DND-41 (cell line): ENCODE measurements around the gene FEM1B.

Experiments used
- ATAC-seq: fragments of 200-7000 bp; cut with Tn5 transposase; 3 replicates; pipeline ENCODE4 v1.9.1; 2021; ENCODE audit warnings: low read depth; ENCODE audit not compliant: insufficient read depth
- DNase-seq: peaks from one replicate; pipeline ENCODE4 v3.0.0-alpha.2; 2020
- H2AFZ ChIP-seq: 2 replicates; pipeline ENCODE4 v1.6.0; 2012; ENCODE audit warnings: low read depth, low read length
- H3K27ac ChIP-seq: 2 replicates; pipeline ENCODE4 v1.5.1; 2012; ENCODE audit warnings: low read length, inconsistent platforms
- H3K27me3 ChIP-seq: fragments of 200-600 bp; sonication (generic); 2 replicates; pipeline ENCODE4 v1.6.0; 2012; ENCODE audit warnings: low read length, mild to moderate bottlenecking, inconsistent platforms; ENCODE audit not compliant: insufficient read depth, poor library complexity
- H3K36me3 ChIP-seq: 2 replicates; pipeline ENCODE4 v1.5.1; 2012; ENCODE audit warnings: low read length, inconsistent platforms; ENCODE audit not compliant: insufficient read depth
- H3K4me1 ChIP-seq: 2 replicates; pipeline ENCODE4 v1.5.1; 2012; ENCODE audit warnings: mild to moderate bottlenecking, low read length; ENCODE audit not compliant: insufficient read depth
- H3K4me2 ChIP-seq: 2 replicates; pipeline ENCODE4 v1.6.0; 2012; ENCODE audit warnings: mild to moderate bottlenecking, moderate library complexity, low read length, inconsistent platforms; ENCODE audit not compliant: insufficient read depth
- H3K4me3 ChIP-seq, 2 experiments: fragments of 200-600 bp in 1 of 2; shearing (Covaris generic) in 1 of 2; 2 replicates each; pipeline ENCODE4 v1.5.1; 2012 to 2016; ENCODE audit warnings: inconsistent platforms in 2 of 2, low read length in 2 of 2, mild to moderate bottlenecking in 2 of 2, low read depth in 1 of 2, moderate library complexity in 1 of 2
- H3K79me2 ChIP-seq: 2 replicates; pipeline ENCODE4 v1.6.0; 2012; ENCODE audit warnings: low read length, inconsistent platforms; ENCODE audit not compliant: insufficient read depth
- H3K9ac ChIP-seq: 2 replicates; pipeline ENCODE4 v1.6.0; 2012; ENCODE audit warnings: low read depth, mild to moderate bottlenecking, inconsistent platforms, low read length, moderate library complexity
- H3K9me3 ChIP-seq: 2 replicates; pipeline ENCODE4 v1.5.1; 2012; ENCODE audit warnings: low read length, moderate library complexity, mild to moderate bottlenecking, inconsistent platforms; ENCODE audit not compliant: insufficient read depth, severe bottlenecking
- H4K20me1 ChIP-seq: 2 replicates; pipeline ENCODE4 v1.6.0; 2012; ENCODE audit warnings: low read length; ENCODE audit not compliant: insufficient read depth
- EZH2 ChIP-seq: IDR thresholded peaks from 3 replicates; pipeline ENCODE4 v1.6.1; 2012; ENCODE audit warnings: borderline replicate concordance, low read depth, mild to moderate bottlenecking, moderate library complexity, low read length, inconsistent platforms; ENCODE audit not compliant: severe bottlenecking
- TF ChIP-seq, protein P1 (sequence below): IDR thresholded peaks from 2 replicates; pipeline ENCODE4 v1.5.1; 2012; ENCODE audit warnings: borderline replicate concordance, low read length, moderate library complexity, mild to moderate bottlenecking; ENCODE audit not compliant: poor library complexity, severe bottlenecking; ENCODE audit errors: extremely low read depth

The FEM1B gene

DNA sequence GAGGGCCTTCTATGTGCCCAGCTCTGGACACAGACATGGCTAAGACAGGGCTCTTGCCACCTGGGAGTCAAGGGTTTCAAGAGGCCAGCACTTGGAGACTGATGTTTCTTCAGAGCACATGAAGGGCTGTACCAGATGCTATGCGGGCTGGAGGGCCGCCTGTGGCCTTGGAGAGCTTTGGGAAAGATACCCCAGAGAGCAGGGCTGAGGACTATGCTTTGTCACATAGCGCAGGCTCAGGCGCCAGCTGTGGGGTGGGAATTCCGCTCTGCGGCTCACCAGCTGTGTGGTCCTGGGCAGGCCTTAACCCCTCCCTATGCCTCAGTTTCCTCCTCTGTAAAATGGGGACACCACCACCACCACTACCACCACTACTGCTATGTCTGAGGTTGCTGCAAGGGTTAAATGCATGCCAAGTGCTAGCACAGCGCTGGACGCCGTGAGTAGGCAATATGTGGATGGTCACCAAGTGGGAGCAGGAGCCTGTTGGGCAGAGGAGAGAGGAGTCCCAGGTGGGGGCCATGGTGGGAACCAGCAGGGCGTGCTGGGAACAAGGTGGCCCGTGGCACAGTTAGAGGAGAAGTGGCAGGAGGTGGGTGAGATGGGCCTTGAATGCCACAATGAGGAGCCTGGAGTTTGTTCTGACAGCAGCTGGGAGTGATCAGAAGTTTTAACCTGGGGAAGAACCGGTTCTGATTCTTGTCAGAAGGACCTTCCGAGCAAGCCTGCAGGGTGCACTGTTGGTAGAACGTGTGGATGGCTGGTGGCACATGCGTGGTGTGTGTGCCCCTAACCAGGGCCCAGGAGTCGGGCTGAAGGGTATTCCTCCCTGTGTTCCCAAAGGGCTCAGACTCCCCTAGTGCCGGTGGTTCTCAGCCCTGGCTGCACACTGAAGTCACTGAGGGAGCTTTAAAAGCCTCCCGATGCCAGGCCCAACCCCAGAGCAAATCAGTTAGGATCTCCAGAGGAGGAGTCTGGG lies 41.7 kb downstream of the FEM1B start:
- no peak overlapping the region for H2AFZ ChIP-seq
- DNase-seq = no peak
- H3K4me2 ChIP-seq = no peak overlapping the region
- H3K27me3 ChIP-seq = no peaks in the 10 kb centered on the region
- H3K9ac ChIP-seq = no peak overlapping the region
- TF ChIP-seq, protein P1, sequence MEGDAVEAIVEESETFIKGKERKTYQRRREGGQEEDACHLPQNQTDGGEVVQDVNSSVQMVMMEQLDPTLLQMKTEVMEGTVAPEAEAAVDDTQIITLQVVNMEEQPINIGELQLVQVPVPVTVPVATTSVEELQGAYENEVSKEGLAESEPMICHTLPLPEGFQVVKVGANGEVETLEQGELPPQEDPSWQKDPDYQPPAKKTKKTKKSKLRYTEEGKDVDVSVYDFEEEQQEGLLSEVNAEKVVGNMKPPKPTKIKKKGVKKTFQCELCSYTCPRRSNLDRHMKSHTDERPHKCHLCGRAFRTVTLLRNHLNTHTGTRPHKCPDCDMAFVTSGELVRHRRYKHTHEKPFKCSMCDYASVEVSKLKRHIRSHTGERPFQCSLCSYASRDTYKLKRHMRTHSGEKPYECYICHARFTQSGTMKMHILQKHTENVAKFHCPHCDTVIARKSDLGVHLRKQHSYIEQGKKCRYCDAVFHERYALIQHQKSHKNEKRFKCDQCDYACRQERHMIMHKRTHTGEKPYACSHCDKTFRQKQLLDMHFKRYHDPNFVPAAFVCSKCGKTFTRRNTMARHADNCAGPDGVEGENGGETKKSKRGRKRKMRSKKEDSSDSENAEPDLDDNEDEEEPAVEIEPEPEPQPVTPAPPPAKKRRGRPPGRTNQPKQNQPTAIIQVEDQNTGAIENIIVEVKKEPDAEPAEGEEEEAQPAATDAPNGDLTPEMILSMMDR = no peak
- no peak for TF ChIP-seq EZH2
- H3K79me2 ChIP-seq = no peaks in the 10 kb centered on the region
- ATAC-seq = no peak
- H3K27ac ChIP-seq = no peak overlapping the region
- no peaks in the 10 kb centered on the region for H4K20me1 ChIP-seq
- H3K36me3 ChIP-seq = no peaks in the 10 kb centered on the region
- H3K4me3 ChIP-seq = no peak overlapping the region
- no peaks in the 10 kb centered on the region for H3K9me3 ChIP-seq
- no peaks in the 10 kb centered on the region for H3K4me1 ChIP-seq

GRCh38 chr15:68319997-68320396 lies 42.5 kb downstream of the FEM1B start:
- Histone ChIP-seq H4K20me1 (no peaks in the 10 kb centered on the region), H3K27me3 (no peaks in the 10 kb centered on the region), H3K79me2 (no peaks in the 10 kb centered on the region), H3K27ac (no peak overlapping the region), H3K4me2 (no peak overlapping the region), H3K9ac (no peak overlapping the region), H3K4me3 (no peak overlapping the region), H3K36me3 (no peaks in the 10 kb centered on the region), H2AFZ (no peak overlapping the region), H3K4me1 (no peaks in the 10 kb centered on the region), H3K9me3 (no peaks in the 10 kb centered on the region)
- DNase-seq = no peak
- TF ChIP-seq, protein P1 = no peak
- no peak for TF ChIP-seq EZH2
- no peak for ATAC-seq

GRCh38 chr15:68321229-68321628 lies 43.7 kb downstream of the FEM1B start:
- Histone ChIP-seq H3K27me3 (no peaks in the 10 kb centered on the region), H3K79me2 (no peaks in the 10 kb centered on the region), H3K27ac (no peak overlapping the region), H3K4me3 (no peak overlapping the region), H2AFZ (no peak overlapping the region), H3K36me3 (no peaks in the 10 kb centered on the region), H4K20me1 (no peaks in the 10 kb centered on the region), H3K4me1 (no peaks in the 10 kb centered on the region), H3K9me3 (no peaks in the 10 kb centered on the region), H3K9ac (no peak overlapping the region), H3K4me2 (no peak overlapping the region)
- TF ChIP-seq EZH2 = no peak
- TF ChIP-seq, protein P1 = no peak
- DNase-seq = no peak
- ATAC-seq = no peak
